MM.1S (cell line): Measurements from ENCODE around the gene OBSL1.

Source experiments
- DNase-seq: peaks from one replicate; pipeline ENCODE4 v3.0.0-alpha.2; 2015
- H2AFZ ChIP-seq: fragments of 300-600 bp; sonication (generic); 2 replicates; pipeline ENCODE4 v1.6.0; 2016; ENCODE audit warnings: antibody characterized with exemption, low read length
- H3F3A ChIP-seq: fragments of 300-600 bp; sonication (generic); 2 replicates; pipeline ENCODE4 v1.6.1; 2016; ENCODE audit warnings: mild to moderate bottlenecking, antibody characterized with exemption, low read length, moderate library complexity, mixed read lengths; ENCODE audit not compliant: insufficient read depth
- H3K27ac ChIP-seq: fragments of 300-600 bp; sonication (generic); 2 replicates; pipeline ENCODE4 v1.5.1; 2016; ENCODE audit warnings: mild to moderate bottlenecking, low read length
- H3K27me3 ChIP-seq: fragments of 300-600 bp; sonication (generic); replicated peaks from 2 replicates; pipeline ENCODE4 v1.6.0; 2016; ENCODE audit warnings: low read length; ENCODE audit not compliant: insufficient read depth
- H3K36me3 ChIP-seq: fragments of 300-600 bp; sonication (generic); replicated peaks from 2 replicates; pipeline ENCODE4 v1.6.1; 2016; ENCODE audit warnings: mild to moderate bottlenecking, low read length, mixed read lengths; ENCODE audit not compliant: insufficient read depth
- H3K4me1 ChIP-seq: fragments of 300-600 bp; sonication (generic); 2 replicates; pipeline ENCODE4 v1.6.1; 2016; ENCODE audit warnings: low read length, mixed read lengths
- H3K4me2 ChIP-seq: fragments of 300-600 bp; sonication (generic); 2 replicates; pipeline ENCODE4 v1.6.0; 2016; ENCODE audit warnings: low read depth, low read length
- H3K4me3 ChIP-seq: fragments of 300-600 bp; sonication (generic); 2 replicates; pipeline ENCODE4 v1.5.1; 2016; ENCODE audit warnings: low read length, mixed read lengths
- H3K79me2 ChIP-seq: fragments of 300-600 bp; sonication (generic); 2 replicates; pipeline ENCODE4 v1.6.1; 2016; ENCODE audit warnings: mixed run types, low read length, mixed read lengths
- H3K9ac ChIP-seq: fragments of 300-600 bp; sonication (generic); 2 replicates; pipeline ENCODE4 v1.6.1; 2016; ENCODE audit warnings: low read length, mixed read lengths
- H3K9me2 ChIP-seq: fragments of 300-600 bp; sonication (generic); replicated peaks from 2 replicates; pipeline ENCODE4 v1.6.1; 2016; ENCODE audit warnings: mild to moderate bottlenecking, low read length, mixed read lengths; ENCODE audit not compliant: insufficient read depth
- H3K9me3 ChIP-seq: fragments of 300-600 bp; sonication (generic); replicated peaks from 2 replicates; pipeline ENCODE4 v1.6.1; 2016; ENCODE audit warnings: mild to moderate bottlenecking, low read length, mixed read lengths; ENCODE audit not compliant: insufficient read depth
- H4K20me1 ChIP-seq: fragments of 300-600 bp; sonication (generic); 2 replicates; pipeline ENCODE4 v1.6.1; 2016; ENCODE audit warnings: mild to moderate bottlenecking, low read length, moderate library complexity, mixed read lengths; ENCODE audit not compliant: insufficient read depth
- EZH2 ChIP-seq: fragments of 300-600 bp; sonication (generic); optimal IDR thresholded peaks from 2 replicates; pipeline ENCODE3; 2017; ENCODE audit warnings: low read depth, mild to moderate bottlenecking, antibody characterized with exemption, low read length, mixed read lengths
- EZH2phosphoT487 ChIP-seq: fragments of 300-600 bp; sonication (generic); IDR thresholded peaks from 2 replicates; pipeline ENCODE4 v1.6.1; 2018; ENCODE audit warnings: antibody characterized with exemption, low read length
- TF ChIP-seq, protein P1 (sequence below): fragments of 300-600 bp; sonication (generic); IDR thresholded peaks from 2 replicates; pipeline ENCODE4 v1.5.1; 2016; ENCODE audit warnings: antibody characterized with exemption, low read length, mixed read lengths

OBSL1 gene

DNA sequence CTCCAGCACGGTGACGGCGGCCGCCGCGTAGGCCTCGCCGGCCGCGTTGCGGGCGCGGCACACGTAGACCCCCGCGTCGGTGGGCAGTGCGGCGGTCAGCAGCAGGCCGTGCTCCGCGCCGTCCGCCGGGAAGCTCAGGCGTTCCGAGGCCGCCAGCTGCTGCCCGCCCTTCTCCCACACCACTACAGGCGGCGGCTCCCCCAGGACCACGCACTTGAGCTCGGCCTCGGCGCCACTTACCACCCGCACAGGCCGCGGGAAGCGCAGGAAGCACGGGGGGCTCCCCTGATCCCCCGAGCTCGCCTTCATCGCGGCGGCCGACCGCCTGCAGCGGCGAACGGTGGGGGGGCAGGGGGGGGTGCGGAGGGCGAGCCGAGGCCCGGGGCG is 422 bp downstream of the OBSL1 start:
- no peak for DNase-seq
- H3K4me2 ChIP-seq = no peak overlapping the region
- H2AFZ ChIP-seq = no peak overlapping the region
- H3F3A ChIP-seq = no peaks in the 10 kb centered on the region
- H3K4me3 ChIP-seq = no peak overlapping the region
- H4K20me1 ChIP-seq = no peaks in the 10 kb centered on the region
- H3K9ac ChIP-seq = no peak overlapping the region
- no peak overlapping the region for H3K27ac ChIP-seq
- no peaks in the 10 kb centered on the region for H3K9me3 ChIP-seq
- H3K27me3 ChIP-seq = peaks cover 81% of the 10 kb centered on the region
- TF ChIP-seq EZH2 (no peak), EZH2phosphoT487 (no peak)
- TF ChIP-seq, protein P1, sequence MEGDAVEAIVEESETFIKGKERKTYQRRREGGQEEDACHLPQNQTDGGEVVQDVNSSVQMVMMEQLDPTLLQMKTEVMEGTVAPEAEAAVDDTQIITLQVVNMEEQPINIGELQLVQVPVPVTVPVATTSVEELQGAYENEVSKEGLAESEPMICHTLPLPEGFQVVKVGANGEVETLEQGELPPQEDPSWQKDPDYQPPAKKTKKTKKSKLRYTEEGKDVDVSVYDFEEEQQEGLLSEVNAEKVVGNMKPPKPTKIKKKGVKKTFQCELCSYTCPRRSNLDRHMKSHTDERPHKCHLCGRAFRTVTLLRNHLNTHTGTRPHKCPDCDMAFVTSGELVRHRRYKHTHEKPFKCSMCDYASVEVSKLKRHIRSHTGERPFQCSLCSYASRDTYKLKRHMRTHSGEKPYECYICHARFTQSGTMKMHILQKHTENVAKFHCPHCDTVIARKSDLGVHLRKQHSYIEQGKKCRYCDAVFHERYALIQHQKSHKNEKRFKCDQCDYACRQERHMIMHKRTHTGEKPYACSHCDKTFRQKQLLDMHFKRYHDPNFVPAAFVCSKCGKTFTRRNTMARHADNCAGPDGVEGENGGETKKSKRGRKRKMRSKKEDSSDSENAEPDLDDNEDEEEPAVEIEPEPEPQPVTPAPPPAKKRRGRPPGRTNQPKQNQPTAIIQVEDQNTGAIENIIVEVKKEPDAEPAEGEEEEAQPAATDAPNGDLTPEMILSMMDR = no peak
- H3K79me2 ChIP-seq = no peaks in the 10 kb centered on the region
- H3K36me3 ChIP-seq = no peaks in the 10 kb centered on the region
- no peaks in the 10 kb centered on the region for H3K9me2 ChIP-seq
- H3K4me1 ChIP-seq = no peaks in the 10 kb centered on the region

DNA sequence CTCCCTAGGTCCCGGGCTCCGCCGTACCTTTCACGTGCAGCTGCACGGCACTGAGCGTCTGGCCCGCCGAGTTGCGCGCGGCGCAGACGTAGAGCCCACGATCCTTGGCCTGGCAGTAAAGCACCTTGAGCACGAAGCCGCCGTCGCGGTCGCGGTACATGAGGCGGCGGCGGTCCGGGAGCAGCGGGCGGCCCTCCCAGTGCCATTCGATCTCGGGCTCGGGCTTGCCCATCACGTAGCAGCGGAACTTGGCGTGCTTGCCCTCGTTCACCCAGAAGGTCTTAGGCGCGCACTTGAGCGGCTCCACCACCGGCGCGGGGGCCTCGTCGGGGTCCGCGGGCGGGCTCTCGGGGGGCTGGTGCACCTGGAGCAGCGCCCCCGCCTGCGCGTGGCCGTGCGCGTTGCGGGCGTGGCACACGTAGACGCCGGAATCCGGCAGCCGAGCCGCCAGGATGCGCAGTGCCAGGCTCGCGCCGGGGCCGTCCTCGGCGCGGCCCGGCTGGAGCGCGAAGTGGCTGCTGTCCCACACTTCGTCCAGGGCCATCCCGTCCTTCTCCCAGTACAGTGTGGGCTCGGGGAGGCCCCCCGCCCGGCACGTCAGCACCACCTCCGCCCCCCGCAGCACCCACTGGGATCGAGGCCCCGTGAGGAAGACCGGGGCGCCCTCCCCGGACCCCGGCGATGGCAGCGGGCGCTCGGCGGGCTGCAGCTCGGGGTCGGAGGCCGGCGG is 980 bp downstream of the OBSL1 start:
- no peaks in the 10 kb centered on the region for H3K36me3 ChIP-seq
- no peaks in the 10 kb centered on the region for H3F3A ChIP-seq
- no peaks in the 10 kb centered on the region for H4K20me1 ChIP-seq
- H2AFZ ChIP-seq = no peak overlapping the region
- H3K27ac ChIP-seq = no peak overlapping the region
- no peaks in the 10 kb centered on the region for H3K9me3 ChIP-seq
- no peak overlapping the region for H3K4me3 ChIP-seq
- H3K9ac ChIP-seq = no peak overlapping the region
- no peak for TF ChIP-seq EZH2phosphoT487
- TF ChIP-seq EZH2 = no peak
- TF ChIP-seq, protein P1 = no peak
- H3K9me2 ChIP-seq = no peaks in the 10 kb centered on the region
- no peak overlapping the region for H3K4me2 ChIP-seq
- H3K27me3 ChIP-seq = peaks cover 82% of the 10 kb centered on the region
- no peaks in the 10 kb centered on the region for H3K79me2 ChIP-seq
- no peak for DNase-seq
- no peaks in the 10 kb centered on the region for H3K4me1 ChIP-seq

DNA sequence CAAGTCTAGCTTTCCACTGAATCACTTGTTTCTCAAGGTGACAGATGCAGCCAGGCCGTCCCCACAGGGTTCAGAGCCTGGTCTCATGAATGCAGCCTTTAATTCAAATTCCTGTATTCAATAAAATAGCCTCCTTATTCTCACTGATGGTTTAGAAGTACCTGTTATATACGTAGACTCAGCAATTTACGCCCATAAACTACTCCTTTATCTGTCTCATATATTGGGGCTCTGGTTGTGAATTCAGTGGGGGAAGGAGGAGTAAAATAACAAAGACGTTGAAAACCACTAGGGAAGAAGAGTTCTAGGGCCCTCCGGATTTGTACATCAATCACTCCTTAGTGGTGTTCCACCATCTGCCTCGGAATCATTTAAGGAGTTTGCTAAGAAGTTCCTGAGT is 1.7 kb downstream of the OBSL1 start:
- DNase-seq = no peak
- no peaks in the 10 kb centered on the region for H3K9me2 ChIP-seq
- no peak overlapping the region for H3K4me3 ChIP-seq

More for the DNA sequence above, 1.7 kb downstream of the OBSL1 start:
- H3K4me2 ChIP-seq = no peak overlapping the region
- no peak overlapping the region for H3K9ac ChIP-seq
- peaks cover 82% of the 10 kb centered on the region for H3K27me3 ChIP-seq
- no peaks in the 10 kb centered on the region for H3K79me2 ChIP-seq
- no peaks in the 10 kb centered on the region for H3K9me3 ChIP-seq
- H3K36me3 ChIP-seq = no peaks in the 10 kb centered on the region
- no peak overlapping the region for H2AFZ ChIP-seq
- H3K4me1 ChIP-seq = no peaks in the 10 kb centered on the region
- no peaks in the 10 kb centered on the region for H3F3A ChIP-seq
- TF ChIP-seq EZH2 (no peak), EZH2phosphoT487 (no peak)
- TF ChIP-seq, protein P1 = no peak
- H4K20me1 ChIP-seq = no peaks in the 10 kb centered on the region
- H3K27ac ChIP-seq = no peak overlapping the region
